Measurements from ENCODE around the gene EMC9. TPM values are rescaled to one million over a fixed set of nuclear protein-coding genes. Genes with fewer than 3 reads are reported as not detected.

EMC9 gene
- total and polyA plus RNA-seq, 4 donors = 8.6 to 17.8 (median 13.4) TPM

GRCh38 chr14:24135834-24136683 is 5.3 kb downstream of the EMC9 start, which contains the start of gene PSME1:
Gene PSME1, plus strand, starts transcription at chr14:24136194. Its CDS starts 69 bp downstream, at chr14:24136263.
- Histone ChIP-seq H3K4me1 (ENCODE audit: control insufficient read depth in 4 of 4, insufficient read depth in 4 of 4, low read length in 3 of 4) (peaks cover 7 to 56% (median 42%) of the 10 kb centered on the region in 4 donors), H3K27ac (ENCODE audit: low read depth in 1 of 2, low read length in 2 of 2) (peak within 1 kb of the TSS; percentile 90 to 94), H3K27me3 (ENCODE audit: control insufficient read depth in 4 of 4, insufficient read depth in 4 of 4, low read length in 3 of 4) (no peaks in the 10 kb centered on the region), H3K4me3 (ENCODE audit: low read depth in 1 of 3, low read length in 3 of 3) (peak within 1 kb of the TSS; percentile 81 to 89 (median 85)), H3K9me3 (ENCODE audit: control insufficient read depth in 4 of 4, low read length in 3 of 4) (no peaks in the 10 kb centered on the region), H3K9ac (ENCODE audit: low read depth in 1 of 2, low read length in 2 of 2) (peak within 1 kb of the TSS; percentile 59 to 79), H3K36me3 (ENCODE audit: control insufficient read depth in 4 of 4, insufficient read depth in 3 of 4, low read depth in 1 of 4, low read length in 3 of 4) (peaks cover 2 to 16% (median 13%) of the 10 kb centered on the region in 4 donors)
- peak; percentile 96 for DNase-seq (ENCODE audit: low spot score)
- TF ChIP-seq SP1 (IDR thresholded peaks at IDR 0.05) = peak; percentile 60
- TF ChIP-seq ZBTB33 (IDR thresholded peaks at IDR 0.05) = no peak
- TF ChIP-seq HNF4G (IDR thresholded peaks at IDR 0.05) = no peak
- no peak for TF ChIP-seq CTCF (IDR thresholded peaks at IDR 0.05; ENCODE audit: low read depth, low read length, missing input control)
- TF ChIP-seq REST (IDR thresholded peaks at IDR 0.05) = peak; percentile 20
- peak in 1 of 2 donors; percentile 6 for TF ChIP-seq HNF4A (conservative IDR thresholded peaks at IDR 0.05)
- TF ChIP-seq GABPA (IDR thresholded peaks at IDR 0.05 in 1 of 2, conservative IDR thresholded peaks at IDR 0.05 in 1 of 2) = no peak
- no peak for TF ChIP-seq FOXA2 (IDR thresholded peaks at IDR 0.05)
- TF ChIP-seq MAX (IDR thresholded peaks at IDR 0.05) = no peak
- TF ChIP-seq TAF1 (conservative IDR thresholded peaks at IDR 0.05) = no peak
- TF ChIP-seq YY1 (IDR thresholded peaks at IDR 0.05) = peak; percentile 57
- peak in 1 of 2 donors; percentile 30 for TF ChIP-seq RAD21 (IDR thresholded peaks at IDR 0.05)
- no peak for TF ChIP-seq JUND (IDR thresholded peaks at IDR 0.05)
- TF ChIP-seq EGR1 (IDR thresholded peaks at IDR 0.05; ENCODE audit: low read depth in 2 of 2) = no peak
- no peak for TF ChIP-seq ATF3 (IDR thresholded peaks at IDR 0.05)
- no peak for TF ChIP-seq RXRA (IDR thresholded peaks at IDR 0.05)
- no peak for TF ChIP-seq NR2F2 (IDR thresholded peaks at IDR 0.05)
- no peak for TF ChIP-seq FOXA1 (IDR thresholded peaks at IDR 0.05)
- WGBS = under 1% methylated on average over 75 of the region's 75 CpGs

All from liver (tissue), 9 donors.